Activated CD8-positive, alpha-beta memory T cell treated with anti-CD3 and anti-CD28 coated beads, Interleukin-2, amount 50 U/mL, for 1 hour (primary cell): ENCODE data around the gene GAK.
"Not testable (repeated sequence)": the region's sequence is repeated elsewhere in the genome, so short reads cannot be mapped to it uniquely, and the experiment has no call there.

Experiments used
- DNase-seq: peaks from one replicate; pipeline ENCODE4 v3.0.0-alpha.2; 2020; ENCODE audit errors: extremely low read depth

Gene GAK

GRCh38 chr4:926538-926937 lies 5.6 kb downstream of the GAK start:
- DNase-seq = no peak

GRCh38 chr4:925771-926500 lies 6.2 kb downstream of the GAK start:
- DNase-seq = no peak

- no peak for DNase-seq
Observed at GRCh38 chr4:925171-925570, 6.9 kb downstream of the GAK start.

GRCh38 chr4:924107-925096 lies 7.7 kb downstream of the GAK start:
- DNase-seq = no peak

- DNase-seq = no peak
Observed at GRCh38 chr4:921830-922331, 10.2 kb downstream of the GAK start.

GRCh38 chr4:919004-919680 lies 13.0 kb downstream of the GAK start:
- not testable (repeated sequence) for DNase-seq

GRCh38 chr4:918591-918990 lies 13.5 kb downstream of the GAK start:
- not testable (repeated sequence) for DNase-seq

GRCh38 chr4:917992-918391 lies 14.1 kb downstream of the GAK start:
- DNase-seq = no peak

GRCh38 chr4:917466-917865 lies 14.7 kb downstream of the GAK start:
- no peak for DNase-seq

GRCh38 chr4:915595-915994 lies 16.5 kb downstream of the GAK start:
- DNase-seq = no peak

GRCh38 chr4:915041-915474 lies 17.1 kb downstream of the GAK start:
- no peak for DNase-seq

GRCh38 chr4:914531-914930 lies 17.6 kb downstream of the GAK start:
- no peak for DNase-seq

- no peak for DNase-seq
Observed at GRCh38 chr4:913280-913618, 18.9 kb downstream of the GAK start.

GRCh38 chr4:912548-913279 lies 19.4 kb downstream of the GAK start:
- no peak for DNase-seq

GRCh38 chr4:911871-912490 lies 20.1 kb downstream of the GAK start:
- no peak for DNase-seq

GRCh38 chr4:911221-911751 lies 20.8 kb downstream of the GAK start:
- no peak for DNase-seq

- no peak for DNase-seq
Observed at GRCh38 chr4:910366-911091, 21.6 kb downstream of the GAK start.

- DNase-seq = no peak
Observed at GRCh38 chr4:909821-910220, 22.3 kb downstream of the GAK start.

GRCh38 chr4:909131-909571 lies 23.0 kb downstream of the GAK start:
- no peak for DNase-seq
